RWPE2 (cell line): ENCODE results near the gene CDC45.

ENCODE experiments used
- ATAC-seq: fragments of 200-7000 bp; cut with Tn5 transposase; 3 replicates; pipeline ENCODE4 v1.9.1; 2021; ENCODE audit warnings: low read depth
- DNase-seq: peaks from one replicate; pipeline ENCODE4 v3.0.0-alpha.2; 2020; ENCODE audit warnings: low spot score
- H3K27ac ChIP-seq: fragments of 450-650 bp; 2 replicates; pipeline ENCODE4 v1.5.1; 2017; ENCODE audit warnings: mild to moderate bottlenecking; ENCODE audit not compliant: poor library complexity, severe bottlenecking
- H3K27me3 ChIP-seq: fragments of 250-450 bp; sonication (Bioruptor Pico); 2 replicates; pipeline ENCODE4 v1.5.1; 2021; ENCODE audit warnings: mild to moderate bottlenecking, moderate library complexity; ENCODE audit not compliant: insufficient read depth, poor library complexity, severe bottlenecking
- H3K36me3 ChIP-seq: fragments of 250-450 bp; sonication (Bioruptor Pico); 2 replicates; pipeline ENCODE4 v1.5.1; 2020; ENCODE audit warnings: low read depth, mild to moderate bottlenecking, moderate library complexity
- H3K4me1 ChIP-seq: fragments of 250-450 bp; sonication (Bioruptor Pico); 2 replicates; pipeline ENCODE4 v1.5.1; 2021; ENCODE audit warnings: mild to moderate bottlenecking, moderate library complexity; ENCODE audit not compliant: insufficient read depth, poor library complexity, severe bottlenecking
- H3K4me3 ChIP-seq: fragments of 250-450 bp; sonication (Bioruptor Pico); 2 replicates; pipeline ENCODE4 v1.5.1; 2021; ENCODE audit warnings: mild to moderate bottlenecking, moderate library complexity; ENCODE audit not compliant: severe bottlenecking
- H3K9me3 ChIP-seq: fragments of 250-450 bp; sonication (Bioruptor Pico); 2 replicates; pipeline ENCODE4 v1.5.1; 2021; ENCODE audit warnings: mild to moderate bottlenecking, moderate library complexity; ENCODE audit not compliant: severe bottlenecking
- CTCF ChIP-seq: fragments of 450-650 bp; IDR thresholded peaks from one replicate; pipeline ENCODE4 v1.5.1; 2017; ENCODE audit warnings: mild to moderate bottlenecking, moderate library complexity; ENCODE audit not compliant: poor library complexity, severe bottlenecking

The CDC45 gene

GRCh38 chr22:19492504-19493174, 12.9 kb downstream of the CDC45 start:
- Histone ChIP-seq H3K4me1 (no peaks in the 10 kb centered on the region), H3K36me3 (peaks cover 83% of the 10 kb centered on the region), H3K4me3 (no peak overlapping the region), H3K9me3 (no peaks in the 10 kb centered on the region), H3K27ac (no peak overlapping the region), H3K27me3 (no peaks in the 10 kb centered on the region)
- no peak for TF ChIP-seq CTCF
- ATAC-seq (no peak), DNase-seq (no peak)

GRCh38 chr22:19494001-19494560, 14.4 kb downstream of the CDC45 start:
- Histone ChIP-seq H3K4me3 (no peak overlapping the region), H3K36me3 (peaks cover 81% of the 10 kb centered on the region), H3K27me3 (no peaks in the 10 kb centered on the region), H3K9me3 (no peaks in the 10 kb centered on the region), H3K27ac (no peak overlapping the region), H3K4me1 (no peaks in the 10 kb centered on the region)
- TF ChIP-seq CTCF = no peak
- ATAC-seq (no peak), DNase-seq (no peak)

GRCh38 chr22:19494676-19495173, 15.0 kb downstream of the CDC45 start:
- H3K4me3 ChIP-seq = no peak overlapping the region
- H3K27me3 ChIP-seq = no peaks in the 10 kb centered on the region
- no peaks in the 10 kb centered on the region for H3K4me1 ChIP-seq
- H3K27ac ChIP-seq = no peak overlapping the region
- no peak for ATAC-seq
- no peak for DNase-seq
- H3K36me3 ChIP-seq = peaks cover 75% of the 10 kb centered on the region
- no peak for TF ChIP-seq CTCF
- no peaks in the 10 kb centered on the region for H3K9me3 ChIP-seq

- H3K9me3 ChIP-seq = no peaks in the 10 kb centered on the region
- no peak overlapping the region for H3K4me3 ChIP-seq
- no peaks in the 10 kb centered on the region for H3K4me1 ChIP-seq
- TF ChIP-seq CTCF = no peak
- H3K27ac ChIP-seq = no peak overlapping the region
- DNase-seq = no peak
- peaks cover 67% of the 10 kb centered on the region for H3K36me3 ChIP-seq
- H3K27me3 ChIP-seq = no peaks in the 10 kb centered on the region
- no peak for ATAC-seq
Measured at GRCh38 chr22:19495562-19496323, 16.0 kb downstream of the CDC45 start.
